Skin of body (tissue), 2 donors: Measurements from ENCODE around the gene HOXB5. TPM values are rescaled to one million over a fixed set of nuclear protein-coding genes. Genes with fewer than 3 reads are reported as not detected.

ENCODE experiments used
- DNase-seq: peaks from one replicate; lab custom pipeline; 2025; lab: John Stamatoyannopoulos, UW
- total RNA-seq: library from RNA; depleted of rRNA; stranded (reverse); fragments of >200 nt; gene quantifications from one replicate; pipeline ENCODE4 v1.2.3, GENCODE V29; 2014

HOXB5 gene
- total RNA-seq = 0.59 TPM

DNA sequence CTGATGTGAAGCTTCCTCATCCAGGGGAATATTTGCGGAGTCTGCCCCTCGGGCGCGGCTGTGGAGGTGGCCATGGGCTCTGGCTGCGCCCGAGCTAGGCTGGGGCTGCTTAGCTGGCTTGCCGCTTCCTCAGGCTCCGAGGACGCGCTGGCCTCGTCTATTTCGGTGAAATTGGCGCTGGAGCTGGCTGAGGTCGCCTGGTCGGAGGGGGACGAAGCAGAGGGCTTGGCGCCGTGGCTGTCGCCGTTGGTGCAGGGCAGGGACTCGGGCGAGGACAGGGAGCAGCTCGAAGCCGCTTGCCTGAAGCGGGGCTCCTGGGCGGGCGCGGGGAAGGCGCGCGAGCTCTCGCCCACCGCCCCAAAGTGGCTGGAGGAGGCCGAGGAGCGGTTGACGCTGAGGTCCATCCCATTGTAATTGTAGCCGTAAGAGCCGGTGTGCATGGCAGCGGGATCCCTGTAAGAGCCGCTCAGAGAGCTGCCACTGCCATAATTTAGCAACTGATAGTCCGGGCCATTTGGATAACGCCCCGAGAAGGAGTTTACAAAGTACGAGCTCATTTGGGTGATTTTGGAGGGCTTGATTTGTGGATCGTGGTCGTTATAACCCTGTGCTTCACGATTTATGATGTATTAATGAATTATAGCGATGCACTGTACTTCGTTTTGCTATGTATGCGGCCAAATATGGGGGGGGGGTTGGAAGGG, at the start of gene HOXB5:
Gene HOXB5, minus strand, starts transcription at position 654 of the 704 bp plus-strand sequence. Its CDS starts 97 bp downstream, at position 557.
- DNase-seq = no peak

DNA sequence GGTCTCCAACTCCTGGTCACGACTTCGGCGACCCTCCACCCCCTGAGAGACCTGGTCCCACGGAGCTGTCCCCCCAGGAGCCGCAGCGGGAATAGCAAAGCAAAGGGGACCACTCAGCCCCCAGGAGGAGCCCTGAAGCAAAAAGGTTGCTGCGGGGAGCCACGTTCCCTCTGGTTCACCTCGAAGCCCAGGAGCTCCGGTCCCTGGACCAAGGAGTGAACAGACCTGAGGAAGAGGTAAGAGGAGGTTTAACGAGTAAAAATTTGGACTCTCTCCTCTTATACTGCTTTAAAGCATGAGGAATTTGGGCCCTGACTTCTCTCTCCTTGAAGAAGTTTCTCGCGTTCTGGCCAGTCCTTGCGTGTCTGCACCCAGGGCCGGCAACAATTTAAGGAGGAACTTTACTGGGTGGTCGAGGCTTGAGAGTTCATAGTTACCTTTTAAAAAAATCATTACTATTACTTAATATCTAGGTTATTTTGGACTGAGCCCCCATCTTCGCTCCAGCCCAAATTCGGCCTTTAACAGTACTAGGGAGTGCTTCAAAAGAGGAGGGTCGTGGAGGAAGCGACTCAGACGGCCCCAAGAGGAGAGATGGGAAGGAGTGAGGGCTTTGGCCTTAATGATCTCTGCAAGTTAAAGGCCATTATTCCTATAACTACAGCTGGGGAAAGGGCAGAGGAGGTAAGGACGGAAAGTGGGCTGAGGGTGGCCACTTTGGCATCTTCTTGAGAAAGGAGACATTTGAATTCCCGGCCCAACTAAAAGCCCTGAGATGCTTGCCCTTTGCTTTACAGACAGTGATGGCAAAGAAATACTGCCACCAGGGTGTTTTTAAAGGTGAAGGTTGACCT, 49.5 kb upstream of the HOXB5 start:
- no peak for DNase-seq

DNA sequence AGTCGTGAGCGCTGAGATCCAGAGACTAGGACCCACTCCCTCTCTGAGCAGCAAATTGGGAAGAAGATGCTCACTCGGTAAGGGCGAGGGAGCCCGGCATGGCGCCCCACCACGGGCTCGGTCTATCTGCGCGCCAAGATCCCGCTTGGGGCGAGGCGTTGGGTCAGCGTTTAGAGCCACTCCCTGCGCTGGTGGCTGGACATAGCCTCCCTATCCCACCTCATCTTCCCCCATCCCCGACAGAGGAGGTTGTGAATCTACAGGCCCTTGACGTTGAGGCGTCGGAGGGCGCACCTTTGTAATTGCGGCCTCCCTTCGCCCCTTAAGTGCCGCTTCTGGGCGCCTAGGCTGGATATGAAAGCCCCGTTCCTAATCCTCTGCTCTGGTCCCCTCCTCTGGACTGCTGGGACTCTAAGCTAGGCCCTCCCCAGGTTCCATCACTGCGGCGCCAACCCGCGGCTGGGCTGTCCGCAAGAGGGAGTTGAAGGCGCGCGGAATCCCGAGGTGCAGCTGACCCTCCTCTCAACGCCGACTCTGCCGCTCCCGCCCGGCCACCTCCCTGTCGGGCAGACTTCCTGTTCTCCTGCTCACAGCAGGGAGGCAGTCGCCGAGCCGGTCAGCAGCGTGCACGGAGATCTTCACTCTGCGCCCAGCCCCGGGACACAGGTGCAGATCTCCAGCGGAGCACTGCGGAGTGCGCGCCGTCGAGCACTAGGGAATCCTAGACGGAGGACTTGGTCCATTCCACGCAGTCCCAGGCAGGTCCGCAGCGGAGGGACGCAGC, 48.7 kb upstream of the HOXB5 start:
- no peak for DNase-seq

DNA sequence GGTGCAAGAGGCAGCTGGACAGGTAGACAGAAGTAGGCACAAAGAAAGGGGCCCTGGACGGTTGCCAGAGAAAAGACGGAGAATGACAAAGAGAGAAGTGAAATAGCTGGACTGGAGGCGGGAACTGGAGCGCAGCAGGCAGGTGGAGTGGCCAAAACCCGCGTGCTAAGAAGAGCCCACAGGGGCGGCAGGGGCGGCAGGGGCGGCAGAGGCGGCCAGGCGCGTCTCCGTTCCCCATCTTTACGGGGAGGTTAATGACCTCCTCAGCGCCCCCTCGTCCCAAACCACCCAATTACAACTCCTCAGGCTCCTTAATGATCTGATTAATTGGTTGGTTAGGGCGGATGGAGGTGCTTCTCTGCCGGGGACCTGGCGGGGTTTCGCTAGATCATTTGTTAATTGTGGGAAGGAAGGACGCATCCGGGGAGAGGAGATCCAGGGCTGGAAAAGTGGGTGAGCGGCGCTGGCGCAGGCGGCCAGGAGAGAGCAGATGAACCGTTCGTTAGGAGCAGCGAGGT, 48.0 kb upstream of the HOXB5 start:
- no peak for DNase-seq

DNA sequence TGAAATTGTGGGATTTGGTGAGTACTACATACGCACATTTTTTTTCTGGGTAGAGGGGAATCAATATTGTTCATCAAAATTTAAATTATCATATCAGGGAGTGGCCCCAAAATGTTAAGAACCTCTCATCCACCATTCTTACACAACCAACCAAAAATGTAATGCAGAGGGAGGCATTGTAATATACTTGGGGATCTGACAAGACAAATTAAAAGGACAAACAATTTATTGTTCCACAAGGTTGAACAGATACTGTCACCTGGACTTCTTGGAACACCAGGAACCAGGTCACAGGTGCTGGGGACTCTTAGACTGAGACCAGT, 47.2 kb upstream of the HOXB5 start:
- DNase-seq = no peak

DNA sequence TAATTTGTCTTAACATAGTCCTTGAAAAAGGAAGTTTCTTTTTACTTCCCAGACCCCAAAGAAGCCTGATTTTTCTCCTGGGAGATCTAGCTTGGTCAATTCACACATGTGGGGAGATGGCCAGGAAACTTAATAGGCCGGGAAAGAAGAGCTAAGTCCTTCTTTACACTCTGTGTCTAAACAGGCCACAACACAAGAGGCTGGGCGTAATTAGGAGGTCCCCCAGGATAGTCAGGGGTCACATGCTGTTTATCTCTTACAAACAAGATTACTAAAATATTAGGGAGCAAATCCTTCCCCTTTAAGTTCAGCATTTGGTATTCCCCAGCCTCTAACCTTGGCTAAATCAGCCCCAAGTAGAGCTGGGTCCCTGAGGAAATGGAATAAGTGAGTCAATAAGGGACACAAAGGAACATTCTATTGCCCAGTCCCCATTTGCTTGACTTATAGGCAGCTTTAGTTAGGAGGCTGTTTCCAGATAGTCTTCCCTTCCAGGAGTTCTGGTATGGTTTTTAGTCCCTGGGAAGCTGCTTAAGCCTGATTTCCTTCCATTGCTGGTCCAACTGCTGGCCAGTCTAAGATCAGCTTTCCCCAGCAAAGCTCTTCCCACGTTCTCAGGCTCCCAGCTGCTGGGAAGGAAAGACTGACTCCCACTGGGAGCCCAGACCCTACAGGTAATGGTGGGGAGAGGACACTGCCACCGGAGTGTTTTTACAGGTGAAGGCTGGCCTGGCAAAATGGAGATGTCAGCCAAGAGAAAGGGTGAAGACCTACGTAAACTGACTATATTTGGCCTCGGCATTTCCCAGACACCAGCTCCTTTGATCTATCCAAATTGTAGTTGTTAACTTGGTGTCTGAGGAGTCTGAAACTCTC, 46.6 kb upstream of the HOXB5 start:
- DNase-seq = no peak

DNA sequence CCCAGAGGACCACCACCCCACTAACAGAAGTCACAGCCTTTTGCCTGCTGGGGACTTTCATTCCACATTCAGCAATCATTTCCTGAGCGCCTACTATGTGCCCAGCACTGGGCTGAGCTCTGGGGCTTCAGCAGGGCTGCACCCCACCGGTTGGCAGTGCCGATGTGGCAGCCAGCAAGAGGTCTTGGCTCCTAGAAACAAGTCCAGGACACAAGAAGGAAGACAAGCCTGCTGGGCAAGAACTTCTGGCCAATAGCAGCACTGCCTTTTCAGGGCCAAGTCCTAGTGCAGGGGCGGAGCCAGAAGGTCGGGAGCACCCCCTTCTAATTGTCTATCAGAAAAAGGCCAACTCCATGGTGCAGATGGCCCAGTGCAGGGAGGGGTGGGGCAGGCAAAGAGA, 45.6 kb upstream of the HOXB5 start:
- DNase-seq = no peak

DNA sequence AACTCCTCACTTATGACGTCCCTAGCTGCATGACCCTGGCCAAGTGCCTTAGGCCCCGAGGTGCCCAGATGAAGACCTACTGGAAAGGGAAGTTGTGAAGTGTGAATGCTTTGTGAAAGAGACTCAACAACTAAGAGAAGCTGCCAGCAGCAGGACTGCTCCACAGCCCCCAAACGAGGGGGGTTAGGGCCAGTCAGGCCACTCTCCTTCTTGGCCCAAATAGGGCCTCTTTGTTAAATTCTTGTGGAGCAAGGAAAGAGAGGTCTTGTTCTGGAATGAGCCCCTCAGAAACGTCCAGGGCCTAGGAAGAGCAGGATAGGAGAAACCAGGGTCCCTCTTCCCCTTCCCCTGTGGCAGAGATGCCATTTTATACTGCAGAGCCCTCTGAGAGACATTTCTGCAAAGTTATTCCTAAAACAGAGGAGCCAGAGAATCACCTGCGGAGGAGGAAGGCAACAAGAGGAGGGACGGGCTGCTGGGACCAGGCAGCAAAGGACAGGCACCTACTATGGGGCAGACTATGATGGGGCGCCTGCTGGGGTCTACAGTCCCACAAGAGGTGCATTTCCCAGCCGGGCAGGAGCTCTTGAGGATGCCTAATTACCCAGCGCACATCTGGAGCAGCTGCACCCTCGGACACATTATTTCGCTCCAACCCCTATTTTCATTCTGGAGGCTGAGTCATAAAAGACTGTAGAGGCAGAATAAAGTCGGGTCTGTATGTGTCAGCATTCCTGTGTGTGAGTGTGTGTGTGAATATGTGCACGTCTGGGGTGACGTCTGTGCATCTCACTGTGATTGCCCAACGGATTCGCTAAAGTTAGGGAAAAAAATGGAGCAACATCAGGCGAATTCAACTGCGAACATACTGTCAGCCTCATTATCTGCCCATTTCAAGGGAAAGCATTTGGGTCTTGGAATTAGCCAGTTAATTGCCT, 44.0 kb upstream of the HOXB5 start:
- no peak for DNase-seq

DNA sequence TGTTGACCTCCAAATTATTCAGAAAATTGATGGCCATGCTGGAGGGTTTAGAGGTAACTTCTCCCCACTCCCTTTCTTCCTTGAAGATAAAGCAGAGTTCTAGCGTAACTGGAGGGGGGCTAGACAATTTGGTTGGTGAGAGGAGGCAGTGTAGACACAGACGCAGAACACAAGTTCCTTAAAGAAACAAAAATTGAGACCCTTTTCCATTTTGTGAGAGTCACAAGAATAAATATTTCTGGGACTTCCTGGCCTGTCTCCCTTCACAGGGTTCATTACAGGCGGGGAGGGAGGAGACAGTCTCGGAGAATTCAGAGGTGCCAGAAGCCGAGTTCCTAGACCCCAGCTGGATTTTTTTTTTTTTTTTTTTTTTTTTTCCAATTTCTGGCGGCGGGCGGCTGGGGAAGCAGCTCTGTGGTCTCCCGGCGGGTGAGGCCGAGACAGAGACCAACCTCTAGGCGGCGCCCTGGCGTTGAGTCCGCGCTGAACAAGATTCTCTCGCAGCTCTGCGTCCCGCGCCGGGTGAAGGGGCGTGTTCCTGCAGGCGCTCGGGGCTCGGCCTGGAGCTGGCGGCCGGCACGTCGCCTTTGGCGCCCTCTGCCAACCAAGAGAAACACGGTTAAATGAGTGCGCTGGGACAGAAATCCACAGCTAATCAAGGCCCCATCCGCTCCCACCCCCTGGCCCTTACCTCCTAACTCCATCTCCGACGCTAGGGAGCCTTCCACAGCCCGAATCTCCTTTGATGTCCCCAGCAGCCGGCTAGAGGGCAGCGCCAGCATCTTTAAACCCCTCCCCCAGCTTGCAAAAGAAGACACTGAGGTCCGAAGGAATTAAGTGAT, 42.8 kb upstream of the HOXB5 start:
- peak; percentile 43 for DNase-seq

DNA sequence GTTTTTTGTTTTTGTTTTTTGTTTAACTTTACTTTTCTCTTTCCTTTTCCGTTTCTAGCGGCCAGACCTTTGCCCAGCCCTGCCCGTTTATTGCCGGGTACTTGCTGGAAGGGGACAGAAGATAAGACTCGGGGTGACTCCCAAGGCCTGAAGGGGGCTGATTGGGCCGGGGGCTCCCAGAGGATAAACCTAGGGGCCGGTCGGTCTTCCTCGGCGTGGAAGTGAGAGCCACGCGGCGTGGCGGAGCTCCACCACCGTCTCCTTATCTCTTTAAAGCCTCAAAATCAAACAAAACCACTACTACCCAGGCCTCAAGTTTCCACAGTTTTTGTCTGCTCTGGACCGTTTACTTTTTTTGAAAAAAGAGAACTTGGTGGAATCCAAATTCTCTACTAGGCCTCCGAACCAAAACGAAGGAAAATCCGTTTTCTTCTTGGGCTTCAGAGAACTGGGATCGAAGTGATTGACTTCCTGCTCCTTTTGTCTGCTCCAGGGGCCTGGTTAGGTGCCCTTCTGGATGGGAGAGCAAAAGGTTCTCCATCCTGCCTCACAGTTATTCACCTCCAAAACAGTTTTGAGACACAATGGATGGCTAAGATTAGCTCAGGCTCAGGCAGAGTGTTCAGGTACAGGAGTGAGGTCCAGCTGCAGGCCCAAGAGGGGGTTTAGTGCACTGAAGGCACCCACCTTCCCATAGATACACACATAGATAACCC, 41.1 kb upstream of the HOXB5 start:
- no peak for DNase-seq

DNA sequence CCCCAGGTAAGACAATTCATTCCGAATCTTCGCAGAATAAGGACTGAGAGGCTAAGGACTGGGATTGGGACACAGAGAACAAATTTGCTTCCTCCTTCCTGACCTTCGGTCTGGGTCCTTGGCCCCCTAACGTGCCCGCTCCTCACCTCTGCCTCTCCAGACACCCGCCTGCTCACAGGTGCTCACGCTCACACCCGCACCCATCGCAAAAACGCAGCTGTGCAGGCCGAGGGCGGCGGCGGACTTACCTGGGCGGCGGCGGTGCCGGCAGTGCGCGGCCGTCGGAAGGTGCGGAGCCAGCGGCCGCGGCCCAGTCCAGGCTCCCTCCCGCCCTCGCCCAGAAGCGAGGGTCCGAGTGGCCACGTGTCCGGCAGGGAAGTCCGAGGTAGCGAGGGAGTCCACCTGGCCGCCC, 39.7 kb upstream of the HOXB5 start:
- DNase-seq = no peak

DNA sequence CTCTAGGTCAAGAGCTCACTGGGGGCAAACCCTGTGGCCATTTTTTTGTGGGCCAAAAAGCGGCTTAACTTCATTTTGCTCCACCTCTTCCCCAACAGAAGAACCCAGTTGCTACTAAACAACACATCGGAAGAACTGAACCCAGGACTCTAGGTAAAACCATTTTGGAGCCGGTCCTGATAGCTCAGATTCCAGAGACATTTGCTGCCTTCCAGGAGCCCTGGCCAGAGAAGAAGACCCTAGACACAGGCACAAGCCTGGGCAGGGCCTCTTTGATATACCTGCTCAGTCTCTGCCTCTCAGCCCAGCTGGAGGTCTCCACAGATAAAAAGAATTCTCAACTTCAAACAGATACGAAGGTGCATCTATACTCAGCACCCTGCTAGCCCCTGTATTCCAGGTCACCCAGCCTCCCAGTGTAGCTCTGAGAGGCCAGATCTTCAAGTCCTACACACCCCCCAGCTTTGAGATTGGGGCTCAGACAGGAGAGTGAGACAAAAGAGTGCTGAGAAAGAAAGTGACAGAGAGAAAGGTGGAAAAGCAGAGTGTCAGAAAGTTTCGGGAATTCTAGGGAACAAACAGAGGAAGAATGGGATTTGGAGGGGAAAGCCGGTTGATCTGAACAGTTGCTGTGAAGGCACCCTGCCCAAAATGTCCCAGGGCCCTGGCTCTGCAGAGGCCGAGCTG, 39.1 kb upstream of the HOXB5 start:
- DNase-seq = no peak

DNA sequence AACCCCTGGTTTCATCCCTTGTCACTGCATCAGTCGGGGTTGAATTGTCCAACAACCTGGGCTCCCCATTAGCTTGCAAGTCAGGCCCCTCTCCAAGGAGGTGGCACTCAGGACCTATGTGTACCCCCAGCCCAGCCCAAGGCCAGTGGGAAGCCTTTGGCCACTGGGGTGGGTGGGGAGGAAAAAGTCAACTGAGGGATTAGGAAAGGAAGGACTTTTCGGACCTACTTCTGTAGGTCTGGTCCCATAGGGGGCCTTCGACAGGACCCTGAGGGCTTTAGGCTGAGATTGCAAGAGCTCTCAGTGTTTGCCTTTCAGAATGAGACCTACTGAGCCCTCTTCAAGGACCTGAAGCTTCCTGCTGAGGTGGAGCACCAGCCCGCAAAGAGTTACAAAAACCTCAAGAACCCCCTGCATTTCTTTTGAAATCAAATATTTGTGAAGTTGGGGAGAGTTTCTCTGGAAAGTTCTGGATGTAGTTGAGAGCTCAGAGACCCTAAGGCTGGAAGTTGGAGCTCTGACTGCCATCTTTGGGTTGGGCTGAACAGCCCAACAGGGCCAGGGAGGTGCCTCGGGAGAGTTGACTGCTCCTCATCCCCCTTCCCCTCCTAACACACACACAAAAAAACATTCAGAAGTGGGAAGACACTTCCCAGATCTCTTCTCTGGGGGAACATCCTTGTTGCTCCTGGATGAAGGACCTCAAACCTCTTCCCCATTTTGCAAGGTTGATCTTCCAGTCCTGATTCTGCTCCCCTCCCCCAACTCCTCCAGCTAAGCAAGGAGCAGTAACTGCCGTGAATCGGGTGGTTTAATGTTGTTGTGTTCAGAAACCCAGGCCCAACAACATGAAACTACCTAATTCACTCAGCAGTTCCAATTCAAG, 38.4 kb upstream of the HOXB5 start:
- DNase-seq = no peak

DNA sequence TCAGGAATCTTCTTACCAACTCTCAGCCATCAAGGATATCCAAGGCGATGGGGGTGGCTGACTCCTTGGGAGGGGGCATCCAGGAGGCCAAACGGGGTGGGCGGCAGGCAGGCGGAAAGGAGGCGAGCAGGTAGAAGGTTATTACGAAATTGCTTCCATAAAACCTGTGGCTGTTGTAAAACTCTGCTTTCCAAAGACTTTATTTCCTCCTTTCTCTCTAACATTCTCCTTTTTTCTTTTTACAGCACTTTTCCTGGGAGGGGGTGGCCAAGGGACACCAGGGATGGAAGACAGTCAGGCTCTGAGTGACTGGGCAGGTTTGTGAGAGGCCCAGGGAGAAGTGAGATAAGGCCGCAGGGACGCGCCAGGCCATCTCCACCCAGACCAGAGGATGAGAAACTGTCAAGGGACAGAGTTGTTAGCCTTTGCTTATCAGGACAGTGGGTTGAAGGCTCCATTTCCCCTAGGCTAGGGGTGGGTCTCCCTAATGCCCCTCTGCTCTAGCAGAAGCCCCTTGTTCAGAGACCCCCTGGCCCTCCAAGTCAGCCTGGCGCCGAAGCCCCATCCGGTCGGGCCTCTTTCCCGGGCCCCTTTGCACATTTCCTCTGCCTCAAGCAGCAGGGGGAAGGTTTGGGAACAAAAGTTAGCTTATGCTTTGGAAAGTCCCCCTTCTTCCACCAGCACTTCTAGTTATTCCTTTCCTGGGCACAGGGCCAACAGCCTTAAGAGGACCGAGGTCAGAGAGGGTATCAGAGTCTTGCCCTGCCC, 37.5 kb upstream of the HOXB5 start:
- no peak for DNase-seq

DNA sequence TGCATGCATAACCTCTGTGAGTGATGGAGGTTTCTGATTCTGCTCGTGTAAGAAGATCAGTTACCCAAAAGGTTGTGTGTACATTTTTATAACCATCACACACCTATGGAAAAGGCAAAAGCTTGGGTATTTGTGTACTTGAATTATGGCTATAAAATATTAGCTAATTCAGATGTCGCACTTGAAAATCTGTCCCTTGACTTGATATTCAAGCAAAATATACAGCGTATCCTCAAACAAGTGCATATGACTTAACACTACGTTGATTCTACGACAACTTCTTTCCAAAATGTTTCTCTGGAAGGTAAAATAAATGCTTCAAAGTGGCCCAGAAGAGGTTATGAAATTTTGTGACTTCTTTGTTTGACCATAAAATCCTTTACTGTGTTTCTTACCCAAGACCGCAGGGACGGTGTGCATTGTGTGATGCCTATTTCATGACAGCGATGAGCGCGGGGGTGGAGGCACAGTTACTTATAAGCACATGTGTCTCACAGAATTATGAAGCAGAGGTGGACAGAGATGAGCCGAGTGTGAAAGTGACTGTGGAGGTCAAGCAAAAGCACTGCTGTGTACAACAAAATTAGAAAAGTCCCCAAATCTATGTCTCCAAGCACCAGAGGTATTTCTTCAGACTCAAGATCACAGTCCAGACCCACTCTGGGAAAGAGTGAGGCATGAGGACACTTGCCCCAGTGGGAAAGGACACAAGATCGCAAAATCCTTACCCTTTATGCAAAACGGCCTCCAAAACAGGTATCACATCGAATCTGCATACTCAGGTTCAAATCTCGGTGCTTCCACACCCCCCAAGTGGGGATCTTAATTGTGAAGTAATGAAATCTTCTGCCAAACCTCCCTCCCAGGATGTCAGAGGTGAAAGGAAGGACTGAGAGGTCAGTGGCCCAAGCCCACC, 36.7 kb upstream of the HOXB5 start:
- DNase-seq = no peak
